Measurements from ENCODE around the gene SP1. TPM values are rescaled to one million over a fixed set of nuclear protein-coding genes. Genes with fewer than 3 reads are reported as not detected.

The SP1 gene
- polyA plus RNA-seq, 1 donor from 2014 or later = 7.3 TPM

GRCh38 chr12:53410951-53411350 is 31.0 kb downstream of the SP1 start:
- Histone ChIP-seq H3K4me3 (ENCODE audit: low read length) (no peak overlapping the region), H3K9ac (ENCODE audit: low read length) (no peak overlapping the region), H3K9me3 (ENCODE audit: low read length) (no peaks in the 10 kb centered on the region), H3K9me2 (ENCODE audit: insufficient read depth, low read length) (no peaks in the 10 kb centered on the region), H3F3A (ENCODE audit: insufficient read depth, low read length, poor library complexity, severe bottlenecking) (no peaks in the 10 kb centered on the region), H3K36me3 (ENCODE audit: insufficient read depth, low read length) (peaks cover 6% of the 10 kb centered on the region), H2AFZ (ENCODE audit: low read depth, low read length) (no peak overlapping the region), H4K20me1 (ENCODE audit: insufficient read depth) (no peaks in the 10 kb centered on the region), H3K27me3 (ENCODE audit: insufficient read depth, low read depth, low read length) (no peaks in the 10 kb centered on the region), H3K4me2 (ENCODE audit: low read length) (no peak overlapping the region), H3K79me2 (replicated peaks; ENCODE audit: insufficient read depth, low read length) (no peaks in the 10 kb centered on the region), H3K27ac (ENCODE audit: low read length) (no peak overlapping the region)
- TF ChIP-seq POLR2AphosphoS5 (IDR thresholded peaks at IDR 0.05) = no peak
- no peak for TF ChIP-seq CTCF (IDR thresholded peaks at IDR 0.05; ENCODE audit: poor library complexity, severe bottlenecking)
- TF ChIP-seq MXI1 (conservative IDR thresholded peaks at IDR 0.05; ENCODE audit: poor library complexity, severe bottlenecking) = no peak
- TF ChIP-seq REST (IDR thresholded peaks at IDR 0.05; ENCODE audit: borderline replicate concordance) = no peak
- TF ChIP-seq TAF1 (IDR thresholded peaks at IDR 0.05; ENCODE audit: low read depth) = no peak
- no peak for TF ChIP-seq RAD21 (conservative IDR thresholded peaks at IDR 0.05)
- TF ChIP-seq EZH2 (IDR thresholded peaks at IDR 0.05; ENCODE audit: borderline replicate concordance, insufficient read depth, low read length, poor library complexity, severe bottlenecking) = no peak
- no peak for TF ChIP-seq SMC3 (conservative IDR thresholded peaks at IDR 0.05; ENCODE audit: poor library complexity)
- TF ChIP-seq EP300 (conservative IDR thresholded peaks at IDR 0.05; ENCODE audit: poor library complexity, severe bottlenecking) = no peak

GRCh38 chr12:53413485-53414204 is 33.7 kb downstream of the SP1 start:
- Histone ChIP-seq H3K9me2 (ENCODE audit: insufficient read depth, low read length) (no peaks in the 10 kb centered on the region), H3K4me3 (ENCODE audit: low read length) (no peak overlapping the region), H2AFZ (ENCODE audit: low read depth, low read length) (no peak overlapping the region), H3K27me3 (ENCODE audit: insufficient read depth, low read depth, low read length) (no peaks in the 10 kb centered on the region), H3K9ac (ENCODE audit: low read length) (no peak overlapping the region), H4K20me1 (ENCODE audit: insufficient read depth) (no peaks in the 10 kb centered on the region), H3K27ac (ENCODE audit: low read length) (no peak overlapping the region), H3K79me2 (replicated peaks; ENCODE audit: insufficient read depth, low read length) (no peaks in the 10 kb centered on the region), H3K4me2 (ENCODE audit: low read length) (no peak overlapping the region), H3F3A (ENCODE audit: insufficient read depth, low read length, poor library complexity, severe bottlenecking) (no peaks in the 10 kb centered on the region), H3K9me3 (ENCODE audit: low read length) (no peaks in the 10 kb centered on the region), H3K36me3 (ENCODE audit: insufficient read depth, low read length) (peaks cover 6% of the 10 kb centered on the region)
- TF ChIP-seq TAF1 (IDR thresholded peaks at IDR 0.05; ENCODE audit: low read depth) = no peak
- no peak for TF ChIP-seq REST (IDR thresholded peaks at IDR 0.05; ENCODE audit: borderline replicate concordance)
- TF ChIP-seq SMC3 (conservative IDR thresholded peaks at IDR 0.05; ENCODE audit: poor library complexity) = no peak
- no peak for TF ChIP-seq CTCF (IDR thresholded peaks at IDR 0.05; ENCODE audit: poor library complexity, severe bottlenecking)
- TF ChIP-seq RAD21 (conservative IDR thresholded peaks at IDR 0.05) = no peak
- no peak for TF ChIP-seq MXI1 (conservative IDR thresholded peaks at IDR 0.05; ENCODE audit: poor library complexity, severe bottlenecking)
- TF ChIP-seq EP300 (conservative IDR thresholded peaks at IDR 0.05; ENCODE audit: poor library complexity, severe bottlenecking) = no peak
- TF ChIP-seq POLR2AphosphoS5 (IDR thresholded peaks at IDR 0.05) = no peak
- no peak for TF ChIP-seq EZH2 (IDR thresholded peaks at IDR 0.05; ENCODE audit: borderline replicate concordance, insufficient read depth, low read length, poor library complexity, severe bottlenecking)

Data from neural cell (in vitro differentiated cells).